Measurements from ENCODE around the gene BTG2.

Gene BTG2

DNA sequence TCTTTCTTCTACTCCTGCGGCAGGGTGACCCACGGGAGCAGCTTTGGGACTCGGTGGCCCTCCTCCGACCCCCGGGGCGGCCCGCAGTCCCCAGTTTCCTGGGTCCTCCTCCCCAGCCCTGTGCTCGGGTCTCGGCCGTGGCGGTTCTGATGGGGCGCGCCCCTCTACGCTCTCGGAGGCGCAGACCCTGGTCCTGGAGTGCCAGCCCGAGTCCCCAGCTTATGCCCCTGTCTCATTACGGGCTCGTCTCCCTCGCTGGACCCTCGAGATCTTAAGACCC, 430 bp downstream of the BTG2 start:
- Histone ChIP-seq H3K27me3 (no peaks in the 10 kb centered on the region), H3K9me3 (no peaks in the 10 kb centered on the region), H3K4me3 (peak overlapping the region; percentile 94 to 100), H3K4me1 (peaks cover 0 to 44% (median 34%) of the 10 kb centered on the region in 4 donors), H3K36me3 (peaks cover 33 to 40% (median 40%) of the 10 kb centered on the region in 3 donors), H3K27ac (peak overlapping the region; percentile 100)
- no peak for DNase-seq
- intact Hi-C loops (cut with DNase I; ENCODE audit: low total_unique reads): loop anchor here (2.0 kb wide), 1 partner anchor 21 kb away; no protein-coding TSS in a partner anchor
- TF ChIP-seq, protein P1, sequence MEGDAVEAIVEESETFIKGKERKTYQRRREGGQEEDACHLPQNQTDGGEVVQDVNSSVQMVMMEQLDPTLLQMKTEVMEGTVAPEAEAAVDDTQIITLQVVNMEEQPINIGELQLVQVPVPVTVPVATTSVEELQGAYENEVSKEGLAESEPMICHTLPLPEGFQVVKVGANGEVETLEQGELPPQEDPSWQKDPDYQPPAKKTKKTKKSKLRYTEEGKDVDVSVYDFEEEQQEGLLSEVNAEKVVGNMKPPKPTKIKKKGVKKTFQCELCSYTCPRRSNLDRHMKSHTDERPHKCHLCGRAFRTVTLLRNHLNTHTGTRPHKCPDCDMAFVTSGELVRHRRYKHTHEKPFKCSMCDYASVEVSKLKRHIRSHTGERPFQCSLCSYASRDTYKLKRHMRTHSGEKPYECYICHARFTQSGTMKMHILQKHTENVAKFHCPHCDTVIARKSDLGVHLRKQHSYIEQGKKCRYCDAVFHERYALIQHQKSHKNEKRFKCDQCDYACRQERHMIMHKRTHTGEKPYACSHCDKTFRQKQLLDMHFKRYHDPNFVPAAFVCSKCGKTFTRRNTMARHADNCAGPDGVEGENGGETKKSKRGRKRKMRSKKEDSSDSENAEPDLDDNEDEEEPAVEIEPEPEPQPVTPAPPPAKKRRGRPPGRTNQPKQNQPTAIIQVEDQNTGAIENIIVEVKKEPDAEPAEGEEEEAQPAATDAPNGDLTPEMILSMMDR (IDR thresholded peaks at IDR 0.05): no peak

DNA sequence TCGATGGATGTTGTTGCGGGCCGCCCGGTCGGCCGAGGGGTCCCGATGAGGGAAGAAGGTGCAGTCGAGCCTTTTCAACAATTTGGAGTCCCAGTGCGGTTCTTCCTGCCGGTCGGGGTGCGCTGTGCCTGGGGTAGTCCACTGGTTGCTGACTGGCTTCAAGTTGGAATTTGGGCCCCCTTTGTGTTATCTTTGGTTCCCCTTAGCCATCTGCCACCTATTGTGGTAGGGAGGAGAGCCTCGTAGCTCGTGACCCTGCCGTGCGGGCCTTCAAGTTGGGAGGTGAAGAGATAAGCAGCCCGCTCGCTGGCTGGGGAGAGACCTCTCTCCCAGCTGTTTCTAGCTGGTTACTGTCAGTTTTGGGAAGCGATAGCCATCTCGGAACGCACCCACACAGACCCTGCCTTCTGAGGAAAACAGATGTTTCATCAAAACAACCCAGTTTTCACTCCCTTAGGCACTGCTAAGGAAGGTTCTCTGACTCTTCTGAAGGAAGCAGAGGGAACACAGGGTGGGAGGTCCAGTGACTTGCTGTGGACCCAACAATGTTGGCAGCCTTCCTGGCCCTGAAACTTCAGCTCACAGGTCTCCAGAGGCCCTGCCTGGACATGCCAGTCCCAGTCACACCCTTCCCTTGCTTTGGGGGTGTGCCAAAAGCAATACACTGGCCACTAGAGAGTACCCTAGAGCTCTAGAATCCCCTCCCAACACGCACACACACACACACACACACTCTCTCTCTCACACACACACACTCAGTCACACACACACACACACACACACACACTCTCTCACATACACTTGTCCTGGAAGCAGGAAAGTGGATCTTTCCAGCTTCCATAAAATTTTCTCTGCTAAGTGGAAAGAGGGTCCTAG, 1.0 kb downstream of the BTG2 start:
- peak overlapping the region; percentile 100 for H3K27ac ChIP-seq
- intact Hi-C loops (cut with DNase I; ENCODE audit: low total_unique reads): loop anchor here (2.0 kb wide), 1 partner anchor 20 kb away; no protein-coding TSS in a partner anchor
- H3K27me3 ChIP-seq: no peaks in the 10 kb centered on the region
- peak; percentile 96 to 98 for DNase-seq
- no peaks in the 10 kb centered on the region for H3K9me3 ChIP-seq
- peaks cover 0 to 44% (median 34%) of the 10 kb centered on the region in 4 donors for H3K4me1 ChIP-seq
- H3K4me3 ChIP-seq: peak overlapping the region; percentile 94 to 100
- TF ChIP-seq, protein P1 (IDR thresholded peaks at IDR 0.05): no peak
- H3K36me3 ChIP-seq: peaks cover 33 to 44% (median 42%) of the 10 kb centered on the region in 3 donors

DNA sequence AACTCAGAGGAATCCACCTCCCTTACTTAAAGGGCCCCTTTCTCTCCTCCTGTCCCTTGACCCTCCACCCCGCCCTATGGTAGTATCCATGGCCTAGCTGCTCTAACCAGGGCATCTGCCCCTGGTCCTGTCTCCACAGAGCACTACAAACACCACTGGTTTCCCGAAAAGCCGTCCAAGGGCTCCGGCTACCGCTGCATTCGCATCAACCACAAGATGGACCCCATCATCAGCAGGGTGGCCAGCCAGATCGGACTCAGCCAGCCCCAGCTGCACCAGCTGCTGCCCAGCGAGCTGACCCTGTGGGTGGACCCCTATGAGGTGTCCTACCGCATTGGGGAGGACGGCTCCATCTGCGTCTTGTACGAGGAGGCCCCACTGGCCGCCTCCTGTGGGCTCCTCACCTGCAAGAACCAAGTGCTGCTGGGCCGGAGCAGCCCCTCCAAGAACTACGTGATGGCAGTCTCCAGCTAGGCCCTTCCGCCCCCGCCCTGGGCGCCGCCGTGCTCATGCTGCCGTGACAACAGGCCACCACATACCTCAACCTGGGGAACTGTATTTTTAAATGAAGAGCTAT, 1.7 kb downstream of the BTG2 start:
- TF ChIP-seq, protein P1 (IDR thresholded peaks at IDR 0.05): no peak
- Histone ChIP-seq H3K9me3 (no peaks in the 10 kb centered on the region), H3K4me1 (peaks cover 0 to 44% (median 34%) of the 10 kb centered on the region in 4 donors), H3K27ac (peak overlapping the region; percentile 100), H3K36me3 (peaks cover 33 to 44% (median 42%) of the 10 kb centered on the region in 3 donors), H3K4me3 (peak overlapping the region; percentile 94 to 100), H3K27me3 (no peaks in the 10 kb centered on the region)
- intact Hi-C loops (cut with DNase I; ENCODE audit: low total_unique reads): loop anchor here (2.0 kb wide), 1 partner anchor 20 kb away; no protein-coding TSS in a partner anchor
- DNase-seq: peak; percentile 44 to 74

DNA sequence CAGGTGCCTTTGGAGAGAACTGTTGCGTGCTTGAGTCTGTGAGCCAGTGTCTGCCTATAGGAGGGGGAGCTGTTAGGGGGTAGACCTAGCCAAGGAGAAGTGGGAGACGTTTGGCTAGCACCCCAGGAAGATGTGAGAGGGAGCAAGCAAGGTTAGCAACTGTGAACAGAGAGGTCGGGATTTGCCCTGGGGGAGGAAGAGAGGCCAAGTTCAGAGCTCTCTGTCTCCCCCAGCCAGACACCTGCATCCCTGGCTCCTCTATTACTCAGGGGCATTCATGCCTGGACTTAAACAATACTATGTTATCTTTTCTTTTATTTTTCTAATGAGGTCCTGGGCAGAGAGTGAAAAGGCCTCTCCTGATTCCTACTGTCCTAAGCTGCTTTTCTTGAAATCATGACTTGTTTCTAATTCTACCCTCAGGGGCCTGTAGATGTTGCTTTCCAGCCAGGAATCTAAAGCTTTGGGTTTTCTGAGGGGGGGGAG, 2.4 kb downstream of the BTG2 start:
- peaks cover 0 to 44% (median 34%) of the 10 kb centered on the region in 4 donors for H3K4me1 ChIP-seq
- peak in 1 of 2 donors; percentile 60 for DNase-seq
- intact Hi-C loops (cut with DNase I; ENCODE audit: low total_unique reads): loop anchor here (2.0 kb wide), 1 partner anchor 19 kb away; no protein-coding TSS in a partner anchor

DNA sequence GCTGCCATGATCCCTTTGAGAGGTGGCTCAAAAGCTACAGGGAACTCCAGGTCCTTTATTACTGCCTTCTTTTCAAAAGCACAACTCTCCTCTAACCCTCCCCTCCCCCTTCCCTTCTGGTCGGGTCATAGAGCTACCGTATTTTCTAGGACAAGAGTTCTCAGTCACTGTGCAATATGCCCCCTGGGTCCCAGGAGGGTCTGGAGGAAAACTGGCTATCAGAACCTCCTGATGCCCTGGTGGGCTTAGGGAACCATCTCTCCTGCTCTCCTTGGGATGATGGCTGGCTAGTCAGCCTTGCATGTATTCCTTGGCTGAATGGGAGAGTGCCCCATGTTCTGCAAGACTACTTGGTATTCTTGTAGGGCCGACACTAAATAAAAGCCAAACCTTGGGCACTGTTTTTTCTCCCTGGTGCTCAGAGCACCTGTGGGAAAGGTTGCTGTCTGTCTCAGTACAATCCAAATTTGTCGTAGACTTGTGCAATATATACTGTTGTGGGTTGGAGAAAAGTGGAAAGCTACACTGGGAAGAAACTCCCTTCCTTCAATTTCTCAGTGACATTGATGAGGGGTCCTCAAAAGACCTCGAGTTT, 3.1 kb downstream of the BTG2 start:
- peaks cover 33 to 44% (median 42%) of the 10 kb centered on the region in 3 donors for H3K36me3 ChIP-seq
- peak overlapping the region; percentile 94 to 100 for H3K4me3 ChIP-seq
- peaks cover 0 to 44% (median 34%) of the 10 kb centered on the region in 4 donors for H3K4me1 ChIP-seq
- peak in 1 of 2 donors; percentile 17 for DNase-seq
- H3K9me3 ChIP-seq: no peaks in the 10 kb centered on the region
- TF ChIP-seq, protein P1 (IDR thresholded peaks at IDR 0.05): no peak
- intact Hi-C loops (cut with DNase I; ENCODE audit: low total_unique reads): no loop called here
- H3K27me3 ChIP-seq: no peaks in the 10 kb centered on the region
- peak overlapping the region; percentile 100 for H3K27ac ChIP-seq

More for the DNA sequence above, 2.4 kb downstream of the BTG2 start:
- TF ChIP-seq, protein P1 (IDR thresholded peaks at IDR 0.05): no peak
- H3K4me3 ChIP-seq: peak overlapping the region; percentile 94 to 100
- H3K27me3 ChIP-seq: no peaks in the 10 kb centered on the region
- no peaks in the 10 kb centered on the region for H3K9me3 ChIP-seq
- peak overlapping the region; percentile 100 for H3K27ac ChIP-seq
- peaks cover 33 to 44% (median 42%) of the 10 kb centered on the region in 3 donors for H3K36me3 ChIP-seq
